Adrenal gland (tissue), 5 donors: ENCODE results near the gene MS4A14.

Experiments used
- POLR2A ChIP-seq, 2 donors: fragments of 450-650 bp; IDR thresholded peaks; one replicate each; pipeline ENCODE4 v1.6.1; 2017; ENCODE audit warnings: antibody characterized with exemption in 2 of 2, mild to moderate bottlenecking in 2 of 2, moderate library complexity in 1 of 2
- TF ChIP-seq, protein P1 (sequence below), 6 experiments: fragments of 450-650 bp in 4 of 6; fragments of 200-600 bp in 2 of 6; sonication (generic) in 1 of 6; IDR thresholded peaks; 1 replicate in 5 of 6; 2 replicates in 1 of 6; pipeline versions ENCODE4 v1.5.1 to v1.8.0; 2016 to 2021; ENCODE audit warnings: antibody characterized with exemption in 6 of 6, mild to moderate bottlenecking in 2 of 6, moderate library complexity in 1 of 6
- donor health status: DM: no; HTN: no; CAD: no.

GRCh38 chr11:60392361-60392760, 3.9 kb upstream of the MS4A14 start:
- TF ChIP-seq, protein P1, sequence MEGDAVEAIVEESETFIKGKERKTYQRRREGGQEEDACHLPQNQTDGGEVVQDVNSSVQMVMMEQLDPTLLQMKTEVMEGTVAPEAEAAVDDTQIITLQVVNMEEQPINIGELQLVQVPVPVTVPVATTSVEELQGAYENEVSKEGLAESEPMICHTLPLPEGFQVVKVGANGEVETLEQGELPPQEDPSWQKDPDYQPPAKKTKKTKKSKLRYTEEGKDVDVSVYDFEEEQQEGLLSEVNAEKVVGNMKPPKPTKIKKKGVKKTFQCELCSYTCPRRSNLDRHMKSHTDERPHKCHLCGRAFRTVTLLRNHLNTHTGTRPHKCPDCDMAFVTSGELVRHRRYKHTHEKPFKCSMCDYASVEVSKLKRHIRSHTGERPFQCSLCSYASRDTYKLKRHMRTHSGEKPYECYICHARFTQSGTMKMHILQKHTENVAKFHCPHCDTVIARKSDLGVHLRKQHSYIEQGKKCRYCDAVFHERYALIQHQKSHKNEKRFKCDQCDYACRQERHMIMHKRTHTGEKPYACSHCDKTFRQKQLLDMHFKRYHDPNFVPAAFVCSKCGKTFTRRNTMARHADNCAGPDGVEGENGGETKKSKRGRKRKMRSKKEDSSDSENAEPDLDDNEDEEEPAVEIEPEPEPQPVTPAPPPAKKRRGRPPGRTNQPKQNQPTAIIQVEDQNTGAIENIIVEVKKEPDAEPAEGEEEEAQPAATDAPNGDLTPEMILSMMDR (IDR thresholded peaks at IDR 0.05), result no peak
- TF ChIP-seq POLR2A (IDR thresholded peaks at IDR 0.05), result no peak
